Measurements from ENCODE around the gene C11orf58. TPM values are rescaled to one million over a fixed set of nuclear protein-coding genes. Genes with fewer than 3 reads are reported as not detected.
A peak's percentile ranks its signal among the peaks of the same experiment; 100 is the strongest.

The C11orf58 gene
- 100 to 1,000 TPM; 319 to 386 (median 379) TPM for polyA plus RNA-seq (ENCODE audit: insufficient read depth in 1 of 5, insufficient read length in 5 of 5, low replicate concordance in 1 of 5)
- long read RNA-seq, donor 1, full-length matches to known transcripts: 277 of 365 reads
- long read RNA-seq, donor 1, partial matches to known transcripts: 57 of 365 reads
- long read RNA-seq, donor 1, other reads (novel, unspliced or antisense): 31 of 365 reads
- long read RNA-seq, donor 2, full-length matches to known transcripts: 190 of 230 reads
- long read RNA-seq, donor 2, partial matches to known transcripts: 21 of 230 reads
- long read RNA-seq, donor 2, other reads (novel, unspliced or antisense): 19 of 230 reads
- long read RNA-seq, donor 3, full-length matches to known transcripts: 205 of 257 reads
- long read RNA-seq, donor 3, partial matches to known transcripts: 33 of 257 reads
- long read RNA-seq, donor 3, other reads (novel, unspliced or antisense): 19 of 257 reads
- long read RNA-seq, donor 4, full-length matches to known transcripts: 167 of 202 reads
- long read RNA-seq, donor 4, partial matches to known transcripts: 35 of 202 reads
- long read RNA-seq, donor 4, other reads (novel, unspliced or antisense): 0 of 202 reads
- long read RNA-seq, donor 5, full-length matches to known transcripts: 308 of 454 reads
- long read RNA-seq, donor 5, partial matches to known transcripts: 124 of 454 reads
- long read RNA-seq, donor 5, other reads (novel, unspliced or antisense): 22 of 454 reads
- long read RNA-seq, donor 6, full-length matches to known transcripts: 259 of 374 reads
- long read RNA-seq, donor 6, partial matches to known transcripts: 89 of 374 reads
- long read RNA-seq, donor 6, other reads (novel, unspliced or antisense): 26 of 374 reads
- long read RNA-seq, donor 7, full-length matches to known transcripts: 245 of 286 reads
- long read RNA-seq, donor 7, partial matches to known transcripts: 15 of 286 reads
- long read RNA-seq, donor 7, other reads (novel, unspliced or antisense): 26 of 286 reads
- long read RNA-seq, donor 8, full-length matches to known transcripts: 90 of 117 reads
- long read RNA-seq, donor 8, partial matches to known transcripts: 27 of 117 reads
- long read RNA-seq, donor 8, other reads (novel, unspliced or antisense): 0 of 117 reads

DNA sequence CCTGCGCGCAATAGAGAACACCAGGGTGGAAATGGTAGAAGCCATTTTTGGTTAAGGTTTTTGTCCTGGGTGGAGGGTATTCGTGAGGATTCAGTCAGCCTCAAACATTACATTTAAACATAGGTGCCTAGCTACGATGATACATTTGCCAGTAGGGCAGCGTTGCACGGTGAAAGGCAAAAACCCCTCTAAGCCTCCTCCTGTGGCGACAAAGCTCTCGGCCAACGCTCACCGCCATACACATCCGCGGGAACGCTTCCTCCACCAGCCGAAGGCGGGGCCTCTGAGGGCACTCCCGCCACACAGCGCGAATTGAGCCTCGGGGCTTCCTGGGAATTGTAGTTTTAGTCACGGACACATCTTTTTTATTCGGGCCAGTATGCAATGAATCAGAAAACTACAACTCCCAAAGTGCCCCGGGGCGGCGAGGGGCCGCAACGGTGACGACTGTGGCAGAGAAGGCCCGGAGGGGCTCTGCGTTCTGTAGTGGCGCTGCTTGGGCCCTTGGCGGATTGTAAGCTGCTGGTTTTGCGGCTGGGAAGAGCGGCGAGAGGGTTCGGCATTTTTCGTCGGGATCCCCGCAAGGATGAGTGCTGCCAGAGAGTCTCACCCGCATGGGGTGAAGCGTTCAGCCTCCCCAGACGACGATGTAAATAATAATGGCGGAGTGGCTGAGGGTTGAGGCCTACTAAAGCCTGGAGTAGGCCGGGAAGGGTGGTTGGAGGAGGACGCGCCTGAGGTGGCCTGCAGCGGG is at the start of gene C11orf58:
Gene C11orf58 (plus strand): TSS at position 455 of the 754 bp plus-strand sequence. CDS start 132 bp downstream, at position 587.
- DNase-seq: peak; percentile 97

DNA sequence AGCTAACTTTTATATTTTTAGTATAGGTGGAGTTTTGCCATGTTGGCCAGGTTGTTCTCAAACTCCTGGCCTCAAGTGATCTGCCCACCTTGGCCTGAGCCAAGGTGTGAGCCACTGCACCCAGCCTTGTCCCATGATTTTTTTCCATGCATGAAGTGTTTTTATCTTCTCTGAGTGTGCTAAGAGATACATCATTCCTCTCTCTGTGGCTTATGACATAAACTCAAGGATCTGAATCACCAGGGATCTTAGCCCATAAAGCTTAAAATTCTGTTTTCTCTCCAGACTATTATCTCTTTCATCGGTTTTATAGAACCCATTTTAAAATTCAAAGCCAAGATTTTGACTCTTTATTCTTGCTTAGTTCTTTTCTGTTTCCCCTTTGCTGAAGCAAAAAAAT is 48.4 kb upstream of the C11orf58 start:
- DNase-seq: no peak

GRCh38 chr11:16703795-16704194 is 34.7 kb upstream of the C11orf58 start:
- no peak for DNase-seq

- peak; percentile 0 to 5 for DNase-seq
These were observed 24.9 kb upstream of the C11orf58 start for GRCh38 chr11:16713594-16713993.

DNA sequence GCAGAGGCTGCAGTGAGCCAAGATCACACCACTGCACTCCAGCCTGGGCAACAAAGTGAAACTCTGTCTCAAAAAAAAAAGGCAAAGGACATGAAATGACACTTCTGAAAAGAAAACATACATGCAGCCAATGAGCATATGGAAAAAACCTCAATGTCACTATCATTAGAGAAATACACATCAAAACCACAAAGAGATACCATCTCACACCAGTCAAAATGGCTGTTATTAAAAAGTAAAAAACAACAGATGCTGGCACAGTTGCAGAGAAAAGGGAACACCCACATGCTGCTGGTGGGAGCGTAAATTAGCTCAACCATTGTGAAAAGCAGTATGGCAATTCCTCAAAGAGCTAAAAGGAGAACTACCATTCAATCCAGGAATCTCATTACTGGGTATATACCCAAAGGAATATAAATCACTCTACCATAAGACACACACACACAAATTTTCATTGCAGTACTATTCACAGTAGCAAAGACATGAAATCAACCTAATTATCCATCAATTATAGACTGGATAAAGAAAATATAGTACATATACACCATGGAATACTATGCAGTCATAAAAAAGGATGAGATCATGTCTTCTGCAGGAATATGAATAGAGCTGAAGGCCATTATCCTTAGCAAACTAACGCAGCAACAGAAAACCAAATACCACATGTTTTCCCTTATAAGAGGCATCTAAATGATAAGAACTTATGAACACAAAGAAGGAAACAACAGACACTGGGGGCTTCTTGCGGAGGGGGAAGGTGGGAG is 15.7 kb upstream of the C11orf58 start:
- no peak for DNase-seq

DNA sequence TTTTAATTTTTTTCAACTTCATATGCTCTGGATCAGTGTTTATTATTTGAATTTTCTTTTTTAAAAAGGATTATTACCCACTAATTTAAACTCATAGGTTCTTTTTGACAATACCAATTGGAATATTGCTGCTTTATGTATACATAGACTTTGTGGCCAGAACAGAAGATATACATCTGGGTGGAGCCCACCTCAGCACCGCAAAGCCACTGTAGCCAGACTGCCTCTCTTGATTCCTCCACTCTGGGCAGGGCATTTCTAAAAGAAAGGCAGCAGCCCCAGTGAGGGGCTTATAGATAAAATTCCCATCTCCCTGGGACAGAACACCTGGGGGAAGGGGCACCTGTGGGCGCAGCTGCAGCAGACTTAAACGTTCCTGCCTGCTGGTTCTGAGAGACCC is 10.6 kb upstream of the C11orf58 start:
- DNase-seq: no peak

DNA sequence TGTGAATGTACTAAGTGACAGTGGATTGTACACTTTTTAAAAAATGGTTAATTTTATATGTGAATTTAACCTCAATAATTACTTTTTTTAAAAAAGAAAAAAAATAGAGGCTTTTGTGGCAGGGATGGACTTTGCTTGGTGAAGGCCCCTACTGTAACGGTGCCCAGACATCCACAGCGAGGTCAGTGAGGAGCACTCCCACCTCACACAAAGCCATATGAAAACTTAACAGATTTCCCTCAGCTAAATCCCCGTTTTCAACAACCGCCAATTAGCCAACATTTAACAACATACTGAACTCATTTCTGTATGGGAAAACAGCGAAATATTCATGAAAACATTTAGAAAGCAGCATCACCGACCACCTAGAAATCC is 642 bp upstream of the C11orf58 start:
- no peak for DNase-seq

DNA sequence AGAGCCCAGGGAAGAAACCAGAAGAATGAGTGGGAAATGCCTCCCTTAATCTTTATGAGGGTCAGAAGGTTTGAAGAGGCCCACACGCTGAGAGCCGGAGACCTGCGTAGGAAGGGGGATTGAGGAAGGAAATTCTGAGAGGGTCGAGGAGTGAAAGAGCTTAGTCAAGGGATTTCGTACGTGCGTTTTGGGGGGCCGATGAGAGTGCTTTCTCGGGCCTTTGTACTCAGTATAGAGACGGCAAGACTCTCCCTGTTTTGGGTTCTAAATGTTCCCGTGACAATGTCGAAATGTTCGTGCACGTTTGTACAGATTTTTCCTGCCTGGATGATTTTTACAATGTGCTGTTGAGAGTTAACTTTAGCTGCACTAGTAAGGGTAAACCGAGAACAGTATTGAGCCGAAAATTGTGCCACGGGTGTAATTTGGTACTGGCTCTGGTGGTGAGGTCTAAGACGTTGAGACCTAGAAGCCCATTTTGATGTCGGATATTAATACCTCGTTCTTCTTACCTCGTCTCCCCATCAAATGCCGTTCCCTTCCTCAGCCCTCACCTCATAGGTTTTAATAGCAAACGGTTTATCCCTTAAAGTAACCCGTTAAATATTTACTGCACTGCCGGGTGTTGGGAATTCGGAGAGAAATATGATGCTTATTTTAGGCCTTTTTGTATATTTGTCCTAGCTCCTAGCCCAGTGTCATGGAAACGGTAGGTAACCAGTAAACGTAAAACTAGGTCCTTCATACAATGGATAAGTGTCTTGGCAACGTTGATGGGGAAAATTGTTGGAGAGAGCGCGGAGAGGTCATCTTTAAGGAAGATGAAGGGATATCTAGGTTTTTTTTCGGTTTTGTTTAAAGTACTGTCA is 734 bp downstream of the C11orf58 start:
- DNase-seq: peak; percentile 21 to 41

- no peak for DNase-seq
These were observed 3.0 kb downstream of the C11orf58 start for GRCh38 chr11:16741473-16741872.

- DNase-seq: no peak
These were observed 5.0 kb downstream of the C11orf58 start for GRCh38 chr11:16743478-16743877.

DNA sequence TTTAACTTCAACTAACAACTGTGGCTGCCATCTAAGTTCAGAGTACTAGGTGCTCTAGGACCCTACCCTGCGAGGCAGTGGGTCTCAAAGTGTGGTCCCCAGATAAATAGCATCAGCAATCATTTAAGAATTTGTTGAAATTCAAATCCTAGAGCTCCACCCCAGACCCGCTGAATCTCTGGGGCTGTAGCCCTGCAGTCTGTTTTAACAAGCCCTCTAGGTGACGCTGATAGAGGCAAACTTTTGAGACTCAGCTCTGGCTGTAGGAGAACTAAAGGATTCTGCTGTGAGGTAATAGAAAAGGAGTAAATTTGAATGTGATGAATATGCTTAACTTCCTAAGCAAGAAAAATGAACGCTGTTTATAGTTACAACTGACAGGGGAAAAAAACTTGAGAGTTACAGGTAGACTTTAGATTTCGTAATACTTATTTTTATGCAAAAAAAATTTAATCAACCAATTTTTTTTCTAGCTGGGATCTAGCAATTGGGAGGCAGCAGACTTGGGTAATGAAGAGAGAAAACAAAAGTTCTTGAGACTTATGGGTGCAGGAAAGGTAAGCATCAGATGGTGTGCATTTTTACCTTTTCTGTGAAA is 5.8 kb downstream of the C11orf58 start:
- no peak for DNase-seq

DNA sequence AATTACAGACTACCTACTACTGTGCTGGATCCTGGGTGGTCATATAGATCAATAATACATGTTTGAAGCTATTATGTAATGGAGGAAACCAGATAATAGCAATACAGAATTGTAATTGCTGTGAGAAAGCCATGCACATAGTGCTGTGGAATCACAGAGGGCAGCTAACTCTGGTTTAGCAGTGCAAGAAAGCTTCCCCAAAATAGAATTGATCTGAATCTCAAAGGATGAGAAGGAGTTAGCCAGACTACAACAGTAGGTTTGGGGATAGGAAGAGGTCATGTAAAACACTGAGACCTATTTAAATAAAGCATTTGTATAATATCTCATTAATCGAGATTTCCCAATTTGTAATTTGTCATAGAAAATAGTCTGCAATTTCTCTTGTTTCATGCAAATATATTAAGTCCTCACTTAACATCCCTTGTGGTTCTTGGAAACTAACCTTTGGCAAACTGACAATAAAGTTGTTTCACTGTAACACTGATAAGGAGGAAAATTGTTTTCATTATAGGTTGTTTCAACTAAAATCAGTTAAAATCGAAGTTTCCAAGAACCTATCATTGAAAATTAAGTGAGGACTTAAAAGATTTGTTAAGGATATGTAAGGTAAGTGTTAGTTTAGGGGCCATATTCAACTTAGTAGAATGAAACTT is 7.6 kb downstream of the C11orf58 start:
- no peak for DNase-seq

GRCh38 chr11:16749092-16749491 is 10.6 kb downstream of the C11orf58 start:
- no peak for DNase-seq

DNA sequence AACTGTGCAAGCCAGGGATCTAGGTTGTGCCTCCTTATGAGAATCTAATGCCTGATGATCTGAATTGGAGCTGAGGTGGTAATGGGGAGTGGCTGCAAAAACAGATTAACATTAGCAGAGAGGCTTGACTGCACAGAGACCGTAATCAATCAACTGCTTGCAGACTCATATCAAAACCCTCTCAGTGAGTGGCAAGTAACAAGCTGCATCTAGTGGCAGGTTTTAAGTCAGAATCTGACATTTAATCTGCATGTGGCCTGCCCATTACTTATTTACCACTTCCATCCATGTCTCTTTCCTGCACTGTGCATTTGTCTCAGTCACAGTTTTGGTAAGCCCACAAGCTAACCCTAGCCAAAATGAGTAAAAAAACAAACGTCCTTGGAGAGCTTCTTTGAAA is 11.2 kb downstream of the C11orf58 start:
- no peak for DNase-seq

GRCh38 chr11:16750417-16750816 is 12.0 kb downstream of the C11orf58 start:
- DNase-seq: no peak

DNA sequence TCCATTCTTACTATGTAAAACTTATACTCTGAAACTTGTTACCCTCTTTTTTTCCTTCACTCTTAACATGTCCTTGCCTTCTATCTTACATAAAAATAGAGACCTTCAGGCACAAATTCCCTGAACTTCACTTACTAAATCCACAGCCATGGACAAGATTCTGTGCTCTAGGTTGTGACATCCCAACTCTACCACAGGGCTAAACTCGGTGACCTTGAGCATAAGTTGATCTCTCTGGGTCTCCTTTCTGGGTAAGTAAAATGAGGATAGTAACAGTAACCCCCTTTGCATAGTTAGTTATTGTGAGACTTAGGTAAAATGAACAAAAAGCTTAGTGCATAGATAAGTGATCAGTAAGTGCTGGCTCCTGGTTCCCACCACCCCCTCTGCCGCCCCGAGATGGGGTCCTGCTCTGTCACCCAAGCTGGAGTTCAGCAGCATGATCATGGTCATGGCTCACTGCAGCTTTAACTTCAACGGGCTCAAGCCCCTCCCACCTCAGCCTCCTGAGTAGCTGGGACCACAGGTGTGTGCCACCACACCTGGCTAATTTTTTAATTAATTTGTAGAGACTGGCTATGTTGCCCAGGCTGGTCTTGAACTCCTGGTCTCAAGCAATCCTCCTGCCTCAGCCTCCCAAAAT is 20.1 kb downstream of the C11orf58 start:
- DNase-seq: no peak

GRCh38 chr11:16759857-16760508 is 21.5 kb downstream of the C11orf58 start:
- DNase-seq: no peak

GRCh38 chr11:16763746-16764145 is 25.3 kb downstream of the C11orf58 start:
- no peak for DNase-seq
